ENCODE results near the gene TAF13. TPM values are rescaled to one million over a fixed set of nuclear protein-coding genes. Genes with fewer than 3 reads are reported as not detected.

The TAF13 gene
- total and polyA plus RNA-seq, 9 of the 15 experiments (the other 6 are each of a cell fraction or from before 2014, with no cell fraction given), result 14.9 to 77.2 (median 38.7) TPM

DNA sequence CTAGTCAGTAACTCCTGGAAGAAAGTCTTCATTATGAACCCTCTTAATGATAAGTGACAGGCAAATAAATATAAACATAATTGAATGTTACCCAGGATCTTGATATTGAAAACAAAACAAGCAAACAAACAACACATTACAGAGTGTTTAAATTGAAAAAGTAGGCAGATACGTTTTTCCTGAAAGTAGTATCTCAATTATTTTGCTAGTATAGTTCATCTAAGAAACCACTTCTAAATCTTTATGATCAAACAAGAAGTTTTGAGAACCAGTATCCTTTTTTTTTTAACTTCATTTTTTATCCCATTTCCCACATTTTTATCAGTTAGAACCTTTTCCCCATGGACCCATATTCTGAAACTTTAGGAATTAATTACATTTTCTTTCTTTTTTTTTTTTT, 30.2 kb downstream of the TAF13 start:
- peaks cover 10% of the 10 kb centered on the region for H3K79me2 ChIP-seq (ENCODE audit: control insufficient read depth, insufficient read depth, low read length)
- H3K9ac ChIP-seq (ENCODE audit: insufficient read depth in 1 of 2, low read depth in 2 of 2, low read length in 2 of 2), result no peak overlapping the region
- FAIRE-seq, result no peak
- ATAC-seq, result no peak
- no peaks in the 10 kb centered on the region for H4K20me1 ChIP-seq (replicated peaks; ENCODE audit: control insufficient read depth, insufficient read depth, low read length)
- POLR2A ChIA-PET, result interaction anchor here (1.0 to 1.7 kb wide), 2 partner anchors 15 to 82 kb away, joined by 3 to 9 read pairs; partner anchors contain the start of gene CLCC1
- in situ Hi-C loops (cut with MboI) (no loop called here), intact Hi-C loops (cut with micrococcal nuclease) (no loop called here)
- H3K27me3 ChIP-seq (ENCODE audit: control insufficient read depth in 2 of 2, insufficient read depth in 2 of 2, low read length in 2 of 2), result no peaks in the 10 kb centered on the region
- no peaks in the 10 kb centered on the region for H3K36me3 ChIP-seq (ENCODE audit: control insufficient read depth, insufficient read depth, low read length)
- H3K4me3 ChIP-seq, result no peak overlapping the region
- CTCF ChIA-PET (ENCODE audit: low intra/inter-chr PET ratio), result no interaction called here
- H2AFZ ChIP-seq (ENCODE audit: low read depth, low read length), result no peak overlapping the region
- no peak for DNase-seq (ENCODE audit: extremely low read depth in 1 of 4, low spot score in 3 of 4)
- H3K9me3 ChIP-seq (replicated peaks; ENCODE audit: control insufficient read depth, insufficient read depth, low read depth, low read length), result no peaks in the 10 kb centered on the region
- WGBS (ENCODE audit: insufficient coverage, low coverage, missing lambda C conversion rate), result 0% methylated on average over 1 of the region's 1 CpG
- H3K9me1 ChIP-seq (ENCODE audit: control insufficient read depth, insufficient read depth, low read length), result no peaks in the 10 kb centered on the region
- TF ChIP-seq CEBPB (tag; IDR thresholded peaks at IDR 0.05) (no peak), ZNF23 (CRISPR knock-in tag; IDR thresholded peaks at IDR 0.05) (no peak), KDM2B (CRISPR knock-in tag; IDR thresholded peaks at IDR 0.05) (no peak), SREBF2 (CRISPR knock-in tag; IDR thresholded peaks at IDR 0.05) (no peak), KDM1A (IDR thresholded peaks at IDR 0.05) (no peak), ZNF354B (CRISPR knock-in tag; IDR thresholded peaks at IDR 0.05) (no peak), NFRKB (IDR thresholded peaks at IDR 0.05; ENCODE audit: low read depth) (no peak), ELF1 (tag; IDR thresholded peaks at IDR 0.05) (no peak), MTA1 (IDR thresholded peaks at IDR 0.05; ENCODE audit: borderline replicate concordance) (no peak)
- H3K4me2 ChIP-seq (ENCODE audit: insufficient read depth, low read length), result no peak overlapping the region
- H3K27ac ChIP-seq (ENCODE audit: extremely low read depth, low read depth, low read length), result no peak overlapping the region
- H3K4me1 ChIP-seq (replicated peaks in 1 of 2; ENCODE audit: control insufficient read depth in 2 of 2, insufficient read depth in 2 of 2, low read length in 2 of 2), result peaks cover 2 to 12% of the 10 kb centered on the region in 2 experiments; a peak in 4 of 5 replicates
- no TSS peak for BruUV-seq (replicated peaks)
